ENCODE results near the gene CCDC63.

The CCDC63 gene

DNA sequence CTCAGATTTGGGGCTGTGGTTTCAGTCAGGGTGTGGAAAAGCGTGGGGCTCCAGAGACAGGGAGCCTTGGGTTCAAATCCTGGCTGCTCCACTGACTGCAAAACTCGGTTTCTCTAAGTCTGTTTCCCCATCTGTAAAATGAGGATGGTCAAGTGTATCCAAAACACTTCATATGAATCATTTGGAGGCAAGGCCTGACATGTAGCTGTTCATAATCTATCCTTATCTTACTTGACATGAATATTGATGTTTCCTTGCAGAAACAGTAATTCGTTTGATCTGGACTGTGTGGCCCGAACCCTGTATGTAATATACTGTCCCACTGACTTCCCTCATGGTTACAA lies 1.5 kb upstream of the CCDC63 start:
- DNase-seq (ENCODE audit: low read depth), result no peak
- H3K4me3 ChIP-seq (ENCODE audit: low read depth, low read length), result no peak overlapping the region
- TF ChIP-seq MYC (IDR thresholded peaks at IDR 0.05; ENCODE audit: low read depth, low read length) (no peak), POLR2A (IDR thresholded peaks at IDR 0.05; ENCODE audit: extremely low read depth, insufficient read length) (no peak)
- TF ChIP-seq, protein P1, sequence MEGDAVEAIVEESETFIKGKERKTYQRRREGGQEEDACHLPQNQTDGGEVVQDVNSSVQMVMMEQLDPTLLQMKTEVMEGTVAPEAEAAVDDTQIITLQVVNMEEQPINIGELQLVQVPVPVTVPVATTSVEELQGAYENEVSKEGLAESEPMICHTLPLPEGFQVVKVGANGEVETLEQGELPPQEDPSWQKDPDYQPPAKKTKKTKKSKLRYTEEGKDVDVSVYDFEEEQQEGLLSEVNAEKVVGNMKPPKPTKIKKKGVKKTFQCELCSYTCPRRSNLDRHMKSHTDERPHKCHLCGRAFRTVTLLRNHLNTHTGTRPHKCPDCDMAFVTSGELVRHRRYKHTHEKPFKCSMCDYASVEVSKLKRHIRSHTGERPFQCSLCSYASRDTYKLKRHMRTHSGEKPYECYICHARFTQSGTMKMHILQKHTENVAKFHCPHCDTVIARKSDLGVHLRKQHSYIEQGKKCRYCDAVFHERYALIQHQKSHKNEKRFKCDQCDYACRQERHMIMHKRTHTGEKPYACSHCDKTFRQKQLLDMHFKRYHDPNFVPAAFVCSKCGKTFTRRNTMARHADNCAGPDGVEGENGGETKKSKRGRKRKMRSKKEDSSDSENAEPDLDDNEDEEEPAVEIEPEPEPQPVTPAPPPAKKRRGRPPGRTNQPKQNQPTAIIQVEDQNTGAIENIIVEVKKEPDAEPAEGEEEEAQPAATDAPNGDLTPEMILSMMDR (IDR thresholded peaks at IDR 0.05; ENCODE audit: low read depth, low read length), result no peak
- TF ChIP-seq, protein P2, sequence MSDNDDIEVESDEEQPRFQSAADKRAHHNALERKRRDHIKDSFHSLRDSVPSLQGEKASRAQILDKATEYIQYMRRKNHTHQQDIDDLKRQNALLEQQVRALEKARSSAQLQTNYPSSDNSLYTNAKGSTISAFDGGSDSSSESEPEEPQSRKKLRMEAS (IDR thresholded peaks at IDR 0.05; ENCODE audit: low read depth, low read length), result no peak

DNA sequence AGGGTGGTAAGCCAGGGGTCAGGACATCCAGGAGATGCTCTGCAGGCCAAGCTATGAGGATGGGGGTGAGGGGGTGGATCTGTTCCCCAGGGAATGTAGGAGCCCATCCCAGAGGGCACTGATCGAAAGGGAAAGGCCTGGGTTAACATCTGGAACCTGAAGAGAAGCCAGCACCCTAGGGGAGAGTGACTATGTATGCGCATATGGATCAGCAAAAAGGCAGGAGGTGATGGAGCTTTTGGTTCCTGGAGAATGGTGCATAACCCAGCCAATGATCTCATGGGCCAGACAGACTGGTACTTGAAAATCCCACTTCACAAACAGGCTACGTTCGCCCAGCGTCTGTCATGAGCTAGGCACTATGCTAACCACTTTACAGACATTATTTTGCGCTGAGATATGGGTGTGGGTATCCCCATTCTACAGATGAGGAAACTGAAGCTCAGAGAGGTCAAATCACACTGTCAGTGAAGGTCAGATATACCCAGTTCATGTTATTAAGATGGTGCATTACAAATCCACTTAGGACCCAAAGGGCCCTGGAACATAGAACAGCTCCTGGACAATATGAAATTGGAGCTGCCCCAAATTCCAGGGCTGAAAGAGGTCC lies 1.6 kb downstream of the CCDC63 start:
- DNase-seq (ENCODE audit: low read depth), result no peak
- H3K4me3 ChIP-seq (ENCODE audit: low read depth, low read length), result no peak overlapping the region
- TF ChIP-seq, protein P1 (IDR thresholded peaks at IDR 0.05; ENCODE audit: low read depth, low read length), result no peak
- no peak for TF ChIP-seq MYC (IDR thresholded peaks at IDR 0.05; ENCODE audit: low read depth, low read length)

DNA sequence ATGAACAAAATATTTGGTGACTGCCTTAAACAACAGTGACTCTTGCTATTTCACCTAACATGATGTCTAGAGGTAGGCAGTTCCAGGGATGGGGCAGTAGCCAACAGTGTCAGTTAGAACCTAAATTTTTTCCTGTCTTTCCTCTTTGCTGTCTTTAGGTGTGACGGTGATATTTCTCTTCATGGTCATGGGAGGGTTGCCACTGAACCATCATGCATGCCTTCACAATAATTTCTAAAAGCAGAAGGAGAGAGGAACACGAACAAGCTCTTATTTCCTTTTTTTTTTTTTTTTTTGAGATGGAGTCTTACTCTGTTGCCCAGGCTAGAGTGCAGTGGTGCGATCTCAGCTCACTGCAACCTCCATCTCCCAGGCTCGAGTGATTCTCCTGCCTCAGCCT lies 2.4 kb downstream of the CCDC63 start:
- no peak overlapping the region for H3K4me3 ChIP-seq (ENCODE audit: low read depth, low read length)
- DNase-seq (ENCODE audit: low read depth), result no peak

DNA sequence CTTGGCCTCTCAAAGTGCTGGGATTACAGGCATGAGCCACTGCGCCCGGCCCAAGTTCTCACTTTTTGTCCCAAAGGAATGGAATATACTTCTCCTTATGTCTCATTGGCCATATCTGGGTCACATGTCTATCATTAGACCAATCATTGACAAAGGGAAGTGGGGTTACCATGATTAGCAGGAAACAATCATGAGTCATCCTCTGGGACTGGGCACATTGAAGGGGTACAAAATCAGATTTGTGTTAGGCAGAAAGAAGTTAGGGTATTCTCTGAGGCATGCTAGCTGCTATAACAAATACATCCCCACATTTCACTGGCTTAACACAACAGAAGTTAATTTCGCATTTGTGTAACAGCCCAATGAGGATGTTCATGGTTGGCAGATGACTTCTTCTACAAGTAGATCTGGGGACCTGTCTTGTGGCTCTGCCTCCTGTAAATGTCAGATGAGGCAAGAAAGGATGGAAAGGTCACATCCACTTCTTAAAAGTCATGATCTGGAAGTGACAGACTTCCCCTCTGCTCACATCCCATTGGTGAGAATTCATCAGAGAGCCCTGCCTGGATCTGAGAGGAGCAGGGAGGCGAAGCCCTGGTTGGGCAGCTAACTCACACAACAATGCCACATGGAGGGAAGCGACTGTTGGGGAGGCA lies 3.1 kb downstream of the CCDC63 start:
- no peak overlapping the region for H3K4me3 ChIP-seq (ENCODE audit: low read depth, low read length)
- TF ChIP-seq, protein P2 (IDR thresholded peaks at IDR 0.05; ENCODE audit: low read depth, low read length), result peak; percentile 21; the same call in 1 of the 2 replicates
- TF ChIP-seq MYC (IDR thresholded peaks at IDR 0.05; ENCODE audit: low read depth, low read length), result no peak
- TF ChIP-seq, protein P1 (IDR thresholded peaks at IDR 0.05; ENCODE audit: low read depth, low read length), result no peak
- peak; percentile 64 for DNase-seq (ENCODE audit: low read depth)

More for the DNA sequence above, 2.4 kb downstream of the CCDC63 start:
- no peak for TF ChIP-seq POLR2A (IDR thresholded peaks at IDR 0.05; ENCODE audit: extremely low read depth, insufficient read length)

DNA sequence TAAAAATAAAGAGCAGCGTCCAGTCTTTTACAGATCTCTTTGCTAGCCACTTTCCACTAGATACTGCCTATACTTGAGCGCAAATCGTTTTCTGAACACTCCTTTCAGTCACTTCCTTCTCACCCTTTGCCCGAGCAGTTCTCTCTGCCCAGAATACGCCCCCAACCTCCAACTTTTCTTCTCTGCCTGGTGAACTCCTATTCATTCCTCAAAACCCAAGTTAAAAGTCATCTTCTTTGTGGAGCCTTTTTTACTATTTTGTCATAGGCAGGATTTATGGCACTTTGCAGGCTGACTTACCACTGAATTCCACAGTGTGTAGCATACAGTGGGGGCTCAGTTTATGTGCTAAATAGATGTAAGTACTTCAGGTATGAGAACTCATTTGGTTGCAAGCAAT lies 4.0 kb downstream of the CCDC63 start:
- DNase-seq (ENCODE audit: low read depth), result no peak
- no peak overlapping the region for H3K4me3 ChIP-seq (ENCODE audit: low read depth, low read length)
- TF ChIP-seq, protein P2 (IDR thresholded peaks at IDR 0.05; ENCODE audit: low read depth, low read length), result no peak
- TF ChIP-seq, protein P1 (IDR thresholded peaks at IDR 0.05; ENCODE audit: low read depth, low read length), result no peak
- TF ChIP-seq MYC (IDR thresholded peaks at IDR 0.05; ENCODE audit: low read depth, low read length), result no peak
- no peak for TF ChIP-seq POLR2A (IDR thresholded peaks at IDR 0.05; ENCODE audit: extremely low read depth, insufficient read length)

DNA sequence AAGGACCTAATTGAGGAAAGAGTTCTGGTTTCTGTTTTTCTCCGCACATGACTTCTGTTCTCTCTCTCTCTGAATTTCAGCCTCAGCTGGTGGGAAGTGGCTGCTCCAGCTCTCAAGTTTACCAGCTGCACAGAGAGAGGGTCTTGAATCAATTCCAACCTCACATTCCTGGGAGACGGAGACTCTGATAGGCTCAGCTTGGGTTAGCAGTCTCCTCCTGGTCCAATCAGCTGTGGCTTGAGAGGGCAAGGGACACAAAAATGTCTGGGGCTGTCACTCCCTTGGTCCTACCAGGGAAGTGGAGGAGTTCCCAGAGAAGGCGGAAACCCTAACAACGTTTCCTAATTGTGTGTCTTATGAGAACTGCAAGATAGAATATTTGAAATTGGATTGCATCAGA lies 7.0 kb downstream of the CCDC63 start:
- TF ChIP-seq POLR2A (IDR thresholded peaks at IDR 0.05; ENCODE audit: extremely low read depth, insufficient read length) (no peak), MYC (IDR thresholded peaks at IDR 0.05; ENCODE audit: low read depth, low read length) (no peak)
- TF ChIP-seq, protein P2 (IDR thresholded peaks at IDR 0.05; ENCODE audit: low read depth, low read length), result no peak
- TF ChIP-seq, protein P1 (IDR thresholded peaks at IDR 0.05; ENCODE audit: low read depth, low read length), result no peak

More for the DNA sequence above, 7.0 kb downstream of the CCDC63 start:
- no peak for DNase-seq (ENCODE audit: low read depth)
- no peak overlapping the region for H3K4me3 ChIP-seq (ENCODE audit: low read depth, low read length)

All from NB4 (cell line).